K562 (cell line): ENCODE results near the gene CD2. TPM values are rescaled to one million over a fixed set of nuclear protein-coding genes. Genes with fewer than 3 reads are reported as not detected.
A peak's percentile ranks its signal among the peaks of the same experiment; 100 is the strongest.

Experiments used
- ATAC-seq: fragments of 200-7000 bp; cut with Tn5 transposase; 3 replicates; pipeline ENCODE4 v1.9.1; 2020; ENCODE audit warnings: moderate library complexity
- BruUV-seq: library from RNA; stranded (reverse); fragments of 400-500 nt; replicated peaks from 2 replicates; lab custom pipeline; 2021; lab: Mats Ljungman, UMichigan
- CTCF ChIA-PET: fragments of 300-600 bp; formaldehyde crosslinking; extraction: SDS; loops from one replicate; lab custom pipeline; 2021; ENCODE audit warnings: low intra/inter-chr PET ratio; lab: Yijun Ruan, JAX
- POLR2A ChIA-PET: fragments of 300-600, 350-650 bp; sonication (Branson Sonifier 250); formaldehyde crosslinking; extraction: SDS; loops from one replicate; lab custom pipeline; 2021; ENCODE audit warnings: antibody characterized with exemption, inconsistent platforms; lab: Yijun Ruan, JAX
- DNase-seq, 4 experiments: peaks; one replicate each; pipeline versions ENCODE4 v3.0.0 to v3.0.0-alpha.2; 2011 to 2018; ENCODE audit warnings: low spot score in 3 of 4, mixed read lengths in 3 of 4; ENCODE audit errors: extremely low read depth in 1 of 4
- FAIRE-seq: peaks from 2 replicates; lab custom pipeline; 2011; peaks lifted over from hg19 to GRCh38; lab: Jason Lieb, UNC
- H2AFZ ChIP-seq: 2 replicates; pipeline ENCODE4 v1.6.0; 2011; ENCODE audit warnings: low read depth, low read length, control low read depth, inconsistent platforms
- H3K27ac ChIP-seq: fragments of 200-600 bp; 3 replicates; pipeline ENCODE4 v1.8.0; 2011; ENCODE audit warnings: low read depth, mild to moderate bottlenecking, control low read depth, inconsistent platforms, low read length, moderate library complexity, mixed read lengths; ENCODE audit errors: extremely low read depth
- H3K27me3 ChIP-seq, 2 experiments: fragments of 300-600 bp in 1 of 2; 2 replicates in 1 of 2; 3 replicates in 1 of 2; pipeline versions ENCODE4 v1.6.0 to v1.8.0; 2011; ENCODE audit warnings: inconsistent platforms in 2 of 2, low read length in 2 of 2, mild to moderate bottlenecking in 1 of 2, mixed read lengths in 1 of 2, moderate library complexity in 1 of 2; ENCODE audit not compliant: control insufficient read depth in 2 of 2, insufficient read depth in 2 of 2
- H3K36me3 ChIP-seq: fragments of 300-600 bp; 3 replicates; pipeline ENCODE4 v1.8.0; 2011; ENCODE audit warnings: mild to moderate bottlenecking, low read length, inconsistent platforms; ENCODE audit not compliant: control insufficient read depth, insufficient read depth
- H3K4me1 ChIP-seq, 2 experiments: fragments of 200-600 bp in 1 of 2; replicated peaks in 1 of 2; 2 replicates in 1 of 2; 3 replicates in 1 of 2; pipeline versions ENCODE4 v1.5.1 to v1.8.0; 2011; ENCODE audit warnings: inconsistent platforms in 2 of 2, low read length in 2 of 2, mild to moderate bottlenecking in 1 of 2, mixed read lengths in 1 of 2, moderate library complexity in 1 of 2; ENCODE audit not compliant: control insufficient read depth in 2 of 2, insufficient read depth in 2 of 2
- H3K4me2 ChIP-seq: 2 replicates; pipeline ENCODE4 v1.6.1; 2011; ENCODE audit warnings: low read length, control low read depth, inconsistent platforms, mixed read lengths; ENCODE audit not compliant: insufficient read depth
- H3K4me3 ChIP-seq: fragments of 200-600 bp; sonication (generic), shearing (Covaris generic); 2 replicates; pipeline ENCODE4 v1.5.1; 2016; ENCODE audit warnings: control low read depth, inconsistent platforms
- H3K79me2 ChIP-seq: fragments of 200-600 bp; 3 replicates; pipeline ENCODE4 v1.8.0; 2011; ENCODE audit warnings: low read length, inconsistent platforms; ENCODE audit not compliant: control insufficient read depth, insufficient read depth
- H3K9ac ChIP-seq, 2 experiments: 2 replicates each; pipeline versions ENCODE4 v1.6.0 to v1.6.1; 2011; ENCODE audit warnings: low read depth in 2 of 2, low read length in 2 of 2, control low read depth in 1 of 2, inconsistent platforms in 1 of 2, mild to moderate bottlenecking in 1 of 2, mixed read lengths in 1 of 2; ENCODE audit not compliant: insufficient read depth in 1 of 2
- H3K9me1 ChIP-seq: one replicate; pipeline ENCODE4 v1.6.0; 2011; ENCODE audit warnings: inconsistent platforms, mild to moderate bottlenecking, low read length, moderate library complexity; ENCODE audit not compliant: control insufficient read depth, insufficient read depth
- H3K9me3 ChIP-seq: replicated peaks from 2 replicates; pipeline ENCODE4 v1.5.1; 2011; ENCODE audit warnings: low read depth, low read length, inconsistent platforms; ENCODE audit not compliant: control insufficient read depth, insufficient read depth
- H4K20me1 ChIP-seq: replicated peaks from 2 replicates; pipeline ENCODE4 v1.6.1; 2011; ENCODE audit warnings: low read length, inconsistent platforms, mixed read lengths; ENCODE audit not compliant: control insufficient read depth, insufficient read depth
- NUFIP1 ChIP-seq: fragments of 450-650 bp; IDR thresholded peaks from 2 replicates; pipeline ENCODE4 v1.6.1; 2018; ENCODE audit not compliant: partially characterized antibody
- SMARCE1 ChIP-seq: fragments of 450-650 bp; IDR thresholded peaks from 2 replicates; pipeline ENCODE4 v1.7.1; 2016; ENCODE audit warnings: mild to moderate bottlenecking
- WGBS: fragments of 100-300 bp; shearing (Covaris generic); methylation state at CpG from one replicate; pipeline ENCODE4 v1.1.6; 2016; ENCODE audit warnings: low coverage, mixed read lengths; ENCODE audit not compliant: insufficient coverage; ENCODE audit errors: missing lambda C conversion rate; 5-methylcytosine and 5-hydroxymethylcytosine counted together
- in situ Hi-C: fragments of 300-500 bp; cut with MboI; formaldehyde crosslinking; loops from 4 replicates; pipeline ENCODE4 v1.15.0; 2018; ENCODE audit warnings: inconsistent platforms, mixed read lengths
- intact Hi-C: fragments of 100-400 bp; cut with micrococcal nuclease; formaldehyde crosslinking; loops from 2 replicates; pipeline ENCODE4 v1.14.2; 2022
- polyA plus RNA-seq, 8 experiments: library from polyadenylated mRNA; depleted of rRNA in 4 of 8; stranded (reverse) in 5 of 8; unstranded in 3 of 8; fragments of >200 nt; fragmentation: Nextera tagmentation in 2 of 8; fragmentation: Illumina TruSeq in 1 of 8; extraction: Ambion mirVana in 2 of 8; extraction: Trizol in 1 of 8; gene quantifications; 2 replicates each; pipeline versions ENCODE4 v1.2.1 to v1.2.3, GENCODE V29; 2011 to 2014; ENCODE audit warnings: inconsistent platforms in 1 of 8, missing spikeins in 1 of 8
- total RNA-seq, 7 experiments: library from RNA; depleted of rRNA in 6 of 7; stranded (reverse); fragments of >200 nt in 6 of 7; fragmentation: Illumina TruSeq in 2 of 7; extraction: Trizol in 2 of 7; gene quantifications; 2 replicates each; pipeline versions ENCODE4 v1.2.1 to v1.2.3, GENCODE V29; 2011 to 2021; ENCODE audit warnings: low replicate concordance in 1 of 7
- TF ChIP-seq, protein P1 (sequence below), 2 experiments: fragments of 450-650 bp in 1 of 2; sonication (generic) in 1 of 2; formaldehyde crosslinking in 1 of 2; IDR thresholded peaks; 2 replicates each; pipeline versions ENCODE4 v1.7.1 to v1.9.0; 2016 to 2022; ENCODE audit warnings: inconsistent platforms in 1 of 2, mild to moderate bottlenecking in 1 of 2, missing genetic modification reagents in 1 of 2

Gene CD2
- total and polyA plus RNA-seq, 9 of the 15 experiments (the other 6 are each of a cell fraction or from before 2014, with no cell fraction given), result 0.07 to 0.16 TPM; not detected in 7

DNA sequence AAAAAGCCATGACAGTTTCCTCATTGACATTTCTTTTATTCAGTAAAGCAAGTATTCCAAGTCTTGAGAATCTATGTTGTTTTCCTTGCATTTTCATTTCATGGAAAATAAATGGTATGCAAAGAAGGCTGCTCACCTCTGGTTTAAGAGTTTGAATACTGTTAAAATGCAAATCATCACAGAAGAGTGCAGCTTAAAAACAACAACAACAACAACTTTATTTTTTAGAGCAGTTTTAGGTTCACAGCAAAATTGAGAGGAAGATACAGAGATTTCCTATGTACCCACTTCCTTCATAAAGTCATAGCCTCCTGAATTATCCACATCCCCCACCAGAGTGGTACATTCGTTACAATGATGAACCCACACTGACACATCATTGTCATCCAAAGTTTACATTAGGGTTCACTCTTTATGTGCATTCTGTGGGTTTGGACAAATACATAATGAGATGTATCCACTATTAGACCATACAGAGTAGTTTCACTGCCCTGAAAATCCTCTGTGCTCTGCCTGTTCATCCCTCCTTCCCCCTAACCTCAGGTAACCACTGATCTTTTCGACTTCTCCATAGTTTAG is 39.2 kb downstream of the CD2 start:
- ATAC-seq (no peak), DNase-seq (no peak), FAIRE-seq (no peak)
- Histone ChIP-seq H3K79me2 (no peaks in the 10 kb centered on the region), H3K4me1 (no peaks in the 10 kb centered on the region; a peak in 1 of 5 replicates), H3K36me3 (no peaks in the 10 kb centered on the region; the same call in 2 of the 3 replicates), H3K9me3 (no peaks in the 10 kb centered on the region), H3K9me1 (no peaks in the 10 kb centered on the region), H2AFZ (no peak overlapping the region), H3K27me3 (no peaks in the 10 kb centered on the region), H4K20me1 (no peaks in the 10 kb centered on the region), H3K4me2 (no peak overlapping the region), H3K4me3 (no peak overlapping the region), H3K9ac (no peak overlapping the region), H3K27ac (no peak overlapping the region)
- no TSS peak for BruUV-seq
- ChIA-PET CTCF (no interaction called here), POLR2A (no interaction called here)
- intact Hi-C loops (no loop called here), in situ Hi-C loops (no loop called here)
- no peak for TF ChIP-seq NUFIP1
- TF ChIP-seq, protein P1, sequence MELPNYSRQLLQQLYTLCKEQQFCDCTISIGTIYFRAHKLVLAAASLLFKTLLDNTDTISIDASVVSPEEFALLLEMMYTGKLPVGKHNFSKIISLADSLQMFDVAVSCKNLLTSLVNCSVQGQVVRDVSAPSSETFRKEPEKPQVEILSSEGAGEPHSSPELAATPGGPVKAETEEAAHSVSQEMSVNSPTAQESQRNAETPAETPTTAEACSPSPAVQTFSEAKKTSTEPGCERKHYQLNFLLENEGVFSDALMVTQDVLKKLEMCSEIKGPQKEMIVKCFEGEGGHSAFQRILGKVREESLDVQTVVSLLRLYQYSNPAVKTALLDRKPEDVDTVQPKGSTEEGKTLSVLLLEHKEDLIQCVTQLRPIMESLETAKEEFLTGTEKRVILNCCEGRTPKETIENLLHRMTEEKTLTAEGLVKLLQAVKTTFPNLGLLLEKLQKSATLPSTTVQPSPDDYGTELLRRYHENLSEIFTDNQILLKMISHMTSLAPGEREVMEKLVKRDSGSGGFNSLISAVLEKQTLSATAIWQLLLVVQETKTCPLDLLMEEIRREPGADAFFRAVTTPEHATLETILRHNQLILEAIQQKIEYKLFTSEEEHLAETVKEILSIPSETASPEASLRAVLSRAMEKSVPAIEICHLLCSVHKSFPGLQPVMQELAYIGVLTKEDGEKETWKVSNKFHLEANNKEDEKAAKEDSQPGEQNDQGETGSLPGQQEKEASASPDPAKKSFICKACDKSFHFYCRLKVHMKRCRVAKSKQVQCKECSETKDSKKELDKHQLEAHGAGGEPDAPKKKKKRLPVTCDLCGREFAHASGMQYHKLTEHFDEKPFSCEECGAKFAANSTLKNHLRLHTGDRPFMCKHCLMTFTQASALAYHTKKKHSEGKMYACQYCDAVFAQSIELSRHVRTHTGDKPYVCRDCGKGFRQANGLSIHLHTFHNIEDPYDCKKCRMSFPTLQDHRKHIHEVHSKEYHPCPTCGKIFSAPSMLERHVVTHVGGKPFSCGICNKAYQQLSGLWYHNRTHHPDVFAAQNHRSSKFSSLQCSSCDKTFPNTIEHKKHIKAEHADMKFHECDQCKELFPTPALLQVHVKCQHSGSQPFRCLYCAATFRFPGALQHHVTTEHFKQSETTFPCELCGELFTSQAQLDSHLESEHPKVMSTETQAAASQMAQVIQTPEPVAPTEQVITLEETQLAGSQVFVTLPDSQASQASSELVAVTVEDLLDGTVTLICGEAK (IDR thresholded peaks at IDR 0.05), result peak; percentile 76
- TF ChIP-seq, protein P1 (CRISPR knock-in tag; IDR thresholded peaks at IDR 0.05), result no peak
- no peak for TF ChIP-seq SMARCE1
- 11% methylated on average over 2 of the region's 2 CpGs for WGBS
